ENCODE measurements around the gene IL36A. TPM values are rescaled to one million over a fixed set of nuclear protein-coding genes. Genes with fewer than 3 reads are reported as not detected.

IL36A gene
- total and polyA plus RNA-seq, 3 experiments from 2014 or later: not detected

DNA sequence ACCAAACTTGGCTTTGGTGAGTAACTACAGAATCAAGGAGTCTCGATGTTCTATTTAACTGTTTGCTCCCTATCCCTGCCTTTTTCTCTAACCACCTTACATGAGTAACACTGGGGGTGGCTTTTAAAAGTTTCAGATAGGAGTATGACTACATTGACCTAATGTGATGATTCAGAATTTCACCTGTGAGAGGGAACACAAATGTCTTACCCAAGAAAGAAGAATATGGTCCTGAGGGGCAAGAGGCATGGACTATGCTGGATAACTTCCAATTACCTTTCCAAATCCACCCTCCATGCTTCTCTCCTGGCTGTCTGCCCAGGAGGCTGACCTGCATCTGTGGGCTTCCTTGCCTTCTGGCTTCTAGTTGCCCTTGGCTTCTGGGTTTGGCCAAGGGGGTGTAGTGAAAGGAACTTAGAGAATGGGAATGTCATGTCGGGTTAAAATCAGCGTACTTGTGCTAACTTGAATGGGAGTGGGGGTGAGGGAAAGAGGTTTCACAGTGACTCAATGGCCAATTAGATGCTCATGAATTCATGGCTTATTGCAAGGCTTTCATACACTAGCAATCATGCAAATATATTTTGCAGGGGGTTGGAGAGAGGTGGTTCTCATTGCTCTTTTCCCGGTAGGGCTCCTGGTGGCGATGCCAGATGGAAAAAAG lies 32.7 kb upstream of the IL36A start:
- H3K4me3 Mint-ChIP-seq: no peak overlapping the region
- Histone ChIP-seq H3K4me1 (ENCODE audit: insufficient read depth, low read length) (peaks cover 2% of the 10 kb centered on the region), H3K4me3 (ENCODE audit: low read length) (no peak overlapping the region), H3K36me3 (ENCODE audit: insufficient read depth, low read length) (no peaks in the 10 kb centered on the region), H3K9me3 (ENCODE audit: low read length) (no peaks in the 10 kb centered on the region), H3K27me3 (ENCODE audit: insufficient read depth, low read length, poor library complexity, severe bottlenecking) (no peaks in the 10 kb centered on the region), H3K27ac (ENCODE audit: low read depth, low read length) (no peak overlapping the region)
- ChIA-PET CTCF (no interaction called here), POLR2A (no interaction called here)
- peaks cover 3 to 25% of the 10 kb centered on the region in 2 donors for H3K27me3 Mint-ChIP-seq
- H3K4me1 Mint-ChIP-seq: peaks cover 0 to 6% (median 5%) of the 10 kb centered on the region in 3 donors
- no peaks in the 10 kb centered on the region for H3K36me3 Mint-ChIP-seq
- H3K9me3 Mint-ChIP-seq: peaks cover 0 to 5% (median 0%) of the 10 kb centered on the region in 5 donors
- no peak overlapping the region for H3K27ac Mint-ChIP-seq
- DNase-seq: no peak

DNA sequence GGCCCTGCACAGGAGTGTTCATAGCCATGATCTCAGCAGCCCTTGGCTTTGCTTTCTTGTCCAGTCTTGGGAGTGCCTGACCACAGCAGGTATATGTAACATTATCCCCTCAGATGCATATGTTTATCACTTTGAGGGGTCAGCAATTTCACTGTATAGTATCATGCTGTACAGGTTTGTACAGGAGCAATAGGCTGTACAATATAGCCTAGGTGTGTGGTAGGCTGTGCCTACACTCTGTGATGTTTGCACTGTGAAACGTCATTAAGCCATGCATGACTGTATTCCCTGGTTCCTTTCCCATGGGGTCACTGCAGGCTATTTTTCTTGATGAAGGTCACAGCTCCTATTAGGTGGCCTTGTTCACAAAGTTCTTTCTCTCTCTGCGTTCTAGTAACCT lies 32.1 kb upstream of the IL36A start:
- H3K4me3 Mint-ChIP-seq: no peak overlapping the region
- no peaks in the 10 kb centered on the region for H3K9me3 ChIP-seq (ENCODE audit: low read length)
- no peaks in the 10 kb centered on the region for H3K36me3 ChIP-seq (ENCODE audit: insufficient read depth, low read length)
- no peak overlapping the region for H3K27ac ChIP-seq (ENCODE audit: low read depth, low read length)
- peaks cover 3 to 25% of the 10 kb centered on the region in 2 donors for H3K27me3 Mint-ChIP-seq
- peaks cover 6% of the 10 kb centered on the region for H3K4me1 ChIP-seq (ENCODE audit: insufficient read depth, low read length)
- H3K27me3 ChIP-seq (ENCODE audit: insufficient read depth, low read length, poor library complexity, severe bottlenecking): no peaks in the 10 kb centered on the region
- H3K4me3 ChIP-seq (ENCODE audit: low read length): no peak overlapping the region
- peaks cover 0 to 6% (median 5%) of the 10 kb centered on the region in 3 donors for H3K4me1 Mint-ChIP-seq
- no peak for DNase-seq
- no peak overlapping the region for H3K27ac Mint-ChIP-seq
- POLR2A ChIA-PET: no interaction called here
- CTCF ChIA-PET: no interaction called here
- H3K36me3 Mint-ChIP-seq: no peaks in the 10 kb centered on the region
- H3K9me3 Mint-ChIP-seq: peaks cover 0 to 5% (median 0%) of the 10 kb centered on the region in 5 donors

DNA sequence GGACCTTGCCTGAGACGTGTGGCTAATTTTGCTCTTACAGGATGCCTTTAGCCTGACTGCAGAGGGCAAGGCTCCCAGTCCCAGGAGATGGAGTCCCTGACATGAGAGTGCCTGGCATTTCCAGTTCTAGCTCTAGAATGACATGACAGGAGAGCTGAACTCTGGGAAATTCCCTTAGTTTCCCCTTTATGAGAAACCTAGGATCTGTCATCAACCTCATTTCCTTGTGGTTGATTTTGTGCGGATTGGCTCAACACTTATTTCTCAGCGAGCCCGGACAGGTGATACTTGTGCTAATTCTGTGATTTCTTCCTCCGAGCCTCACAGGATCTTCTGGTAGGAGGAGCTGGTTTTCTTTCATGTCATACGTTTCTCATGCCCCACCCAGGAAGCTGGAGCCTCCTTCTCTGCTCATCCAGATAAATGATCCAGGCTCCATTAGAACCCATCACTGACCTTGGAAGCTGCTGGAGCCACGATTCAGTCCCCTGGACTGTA lies 27.7 kb upstream of the IL36A start, which contains the start of gene IL36G:
IL36G (plus strand) TSS at position 448 of the 498 bp plus-strand sequence. CDS start 633 bp downstream, outside the sequence.
- Mint-ChIP-seq H3K27me3 (peaks cover 5 to 17% of the 10 kb centered on the region in 2 donors), H3K27ac (peak within 1 kb of the TSS in 2 of 8 donors; percentile 8 to 49), H3K36me3 (no peaks in the 10 kb centered on the region), H3K4me3 (peak within 1 kb of the TSS in 1 of 7 donors; percentile 42), H3K4me1 (peaks cover 3 to 12% (median 11%) of the 10 kb centered on the region in 3 donors), H3K9me3 (peaks cover 0 to 2% (median 0%) of the 10 kb centered on the region in 5 donors)
- H3K27ac ChIP-seq (ENCODE audit: low read depth, low read length): no peak within 1 kb of the TSS
- ChIA-PET POLR2A (no interaction called here), CTCF (interaction anchor here (1.9 to 2.2 kb wide), 2 partner anchors 10 to 18 kb away, joined by 4 to 8 read pairs; no protein-coding TSS in a partner anchor)
- H3K36me3 ChIP-seq (ENCODE audit: insufficient read depth, low read length): no peaks in the 10 kb centered on the region
- H3K4me1 ChIP-seq (ENCODE audit: insufficient read depth, low read length): peaks cover 14% of the 10 kb centered on the region
- no peaks in the 10 kb centered on the region for H3K27me3 ChIP-seq (ENCODE audit: insufficient read depth, low read length, poor library complexity, severe bottlenecking)
- DNase-seq: no peak
- H3K9me3 ChIP-seq (ENCODE audit: low read length): no peaks in the 10 kb centered on the region
- H3K4me3 ChIP-seq (ENCODE audit: low read length): no peak within 1 kb of the TSS

DNA sequence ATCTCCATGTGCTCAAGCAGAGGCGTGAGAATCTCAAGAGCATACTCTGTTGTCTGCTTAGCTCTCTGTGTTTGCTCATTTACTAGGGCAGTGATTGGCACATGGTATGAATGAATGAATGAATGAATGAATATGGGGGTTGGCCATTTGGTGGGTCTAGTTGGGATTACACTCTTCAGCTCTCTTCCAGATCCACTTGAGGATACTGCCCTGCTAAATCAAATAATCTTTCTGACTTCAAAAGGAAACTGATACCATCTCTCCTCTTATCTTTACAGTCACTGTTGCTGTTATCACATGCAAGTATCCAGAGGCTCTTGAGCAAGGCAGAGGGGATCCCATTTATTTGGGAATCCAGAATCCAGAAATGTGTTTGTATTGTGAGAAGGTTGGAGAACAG lies 25.5 kb upstream of the IL36A start:
- H3K36me3 ChIP-seq (ENCODE audit: insufficient read depth, low read length): no peaks in the 10 kb centered on the region
- peaks cover 19% of the 10 kb centered on the region for H3K4me1 ChIP-seq (ENCODE audit: insufficient read depth, low read length)
- H3K9me3 Mint-ChIP-seq: no peaks in the 10 kb centered on the region
- peaks cover 5 to 15% of the 10 kb centered on the region in 2 donors for H3K27me3 Mint-ChIP-seq
- H3K4me1 Mint-ChIP-seq: peaks cover 5 to 13% (median 13%) of the 10 kb centered on the region in 3 donors
- ChIA-PET CTCF (interaction anchor here (0.7 kb wide), 1 partner anchor 159 kb away, joined by 3 read pairs; no protein-coding TSS in a partner anchor), POLR2A (no interaction called here)
- no peak overlapping the region for H3K4me3 Mint-ChIP-seq
- no peaks in the 10 kb centered on the region for H3K27me3 ChIP-seq (ENCODE audit: insufficient read depth, low read length, poor library complexity, severe bottlenecking)
- H3K9me3 ChIP-seq (ENCODE audit: low read length): no peaks in the 10 kb centered on the region
- no peak for DNase-seq
- H3K27ac Mint-ChIP-seq: no peak overlapping the region
- no peaks in the 10 kb centered on the region for H3K36me3 Mint-ChIP-seq
- no peak overlapping the region for H3K27ac ChIP-seq (ENCODE audit: low read depth, low read length)
- no peak overlapping the region for H3K4me3 ChIP-seq (ENCODE audit: low read length)

DNA sequence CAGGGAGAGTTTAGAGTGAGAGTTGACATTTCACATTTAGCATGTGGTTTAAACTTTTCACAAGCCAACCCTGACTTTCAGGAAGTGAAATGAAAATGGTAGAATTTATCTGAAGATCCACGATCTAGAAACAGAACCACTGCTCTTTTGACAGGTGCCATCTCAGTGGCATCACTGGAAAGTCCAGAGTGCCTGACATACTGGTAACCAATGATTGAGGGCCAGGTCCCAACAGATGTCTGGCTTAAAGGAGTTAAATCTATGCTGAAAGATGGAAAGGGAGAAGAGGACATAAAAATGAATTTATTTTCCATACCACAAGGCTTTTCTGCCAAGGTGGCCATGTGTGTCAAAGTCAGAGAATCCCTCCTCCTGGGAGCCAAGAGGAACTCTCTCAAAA lies 24.7 kb upstream of the IL36A start:
- ChIA-PET CTCF (no interaction called here), POLR2A (no interaction called here)
- Histone ChIP-seq H3K9me3 (ENCODE audit: low read length) (no peaks in the 10 kb centered on the region), H3K36me3 (ENCODE audit: insufficient read depth, low read length) (no peaks in the 10 kb centered on the region), H3K4me3 (ENCODE audit: low read length) (no peak overlapping the region), H3K4me1 (ENCODE audit: insufficient read depth, low read length) (peaks cover 22% of the 10 kb centered on the region), H3K27me3 (ENCODE audit: insufficient read depth, low read length, poor library complexity, severe bottlenecking) (no peaks in the 10 kb centered on the region), H3K27ac (ENCODE audit: low read depth, low read length) (no peak overlapping the region)
- no peak for DNase-seq
- Mint-ChIP-seq H3K27ac (peak overlapping the region in 2 of 8 donors; percentile 12 to 34), H3K4me1 (peaks cover 10 to 21% (median 18%) of the 10 kb centered on the region in 3 donors), H3K36me3 (no peaks in the 10 kb centered on the region), H3K27me3 (peaks cover 5 to 13% of the 10 kb centered on the region in 2 donors), H3K9me3 (no peaks in the 10 kb centered on the region), H3K4me3 (no peak overlapping the region)

DNA sequence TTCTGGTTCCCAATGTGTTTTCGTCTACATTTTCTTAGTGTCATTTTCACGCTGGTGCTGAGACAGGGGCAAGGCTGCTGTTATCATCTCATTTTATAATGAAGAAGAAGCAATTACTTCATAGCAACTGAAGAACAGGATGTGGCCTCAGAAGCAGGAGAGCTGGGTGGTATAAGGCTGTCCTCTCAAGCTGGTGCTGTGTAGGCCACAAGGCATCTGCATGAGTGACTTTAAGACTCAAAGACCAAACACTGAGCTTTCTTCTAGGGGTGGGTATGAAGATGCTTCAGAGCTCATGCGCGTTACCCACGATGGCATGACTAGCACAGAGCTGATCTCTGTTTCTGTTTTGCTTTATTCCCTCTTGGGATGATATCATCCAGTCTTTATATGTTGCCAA lies 20.2 kb upstream of the IL36A start:
- Histone ChIP-seq H3K27me3 (ENCODE audit: insufficient read depth, low read length, poor library complexity, severe bottlenecking) (no peaks in the 10 kb centered on the region), H3K36me3 (ENCODE audit: insufficient read depth, low read length) (no peaks in the 10 kb centered on the region), H3K9me3 (ENCODE audit: low read length) (peaks cover 3% of the 10 kb centered on the region), H3K4me3 (ENCODE audit: low read length) (no peak overlapping the region), H3K27ac (ENCODE audit: low read depth, low read length) (no peak overlapping the region), H3K4me1 (ENCODE audit: insufficient read depth, low read length) (peaks cover 24% of the 10 kb centered on the region)
- DNase-seq: peak in 2 of 5 donors; percentile 29 to 64
- peak overlapping the region in 1 of 7 donors; percentile 24 for H3K4me3 Mint-ChIP-seq
- H3K4me1 Mint-ChIP-seq: peaks cover 9 to 22% (median 19%) of the 10 kb centered on the region in 3 donors
- CTCF ChIA-PET: interaction anchor here (0.8 to 1.3 kb wide), 3 partner anchors 14 to 235 kb away, joined by 3 to 4 read pairs (median 3); no protein-coding TSS in a partner anchor
- peaks cover 0 to 6% of the 10 kb centered on the region in 2 donors for H3K27me3 Mint-ChIP-seq
- POLR2A ChIA-PET: interaction anchor here (0.9 kb wide), 1 partner anchor 11 kb away, joined by 3 read pairs; no protein-coding TSS in a partner anchor
- H3K36me3 Mint-ChIP-seq: peaks cover 0 to 16% (median 2%) of the 10 kb centered on the region in 3 donors
- H3K9me3 Mint-ChIP-seq: peaks cover 7 to 15% (median 12%) of the 10 kb centered on the region in 5 donors
- peak overlapping the region in 5 of 8 donors; percentile 22 to 68 (median 59) for H3K27ac Mint-ChIP-seq

DNA sequence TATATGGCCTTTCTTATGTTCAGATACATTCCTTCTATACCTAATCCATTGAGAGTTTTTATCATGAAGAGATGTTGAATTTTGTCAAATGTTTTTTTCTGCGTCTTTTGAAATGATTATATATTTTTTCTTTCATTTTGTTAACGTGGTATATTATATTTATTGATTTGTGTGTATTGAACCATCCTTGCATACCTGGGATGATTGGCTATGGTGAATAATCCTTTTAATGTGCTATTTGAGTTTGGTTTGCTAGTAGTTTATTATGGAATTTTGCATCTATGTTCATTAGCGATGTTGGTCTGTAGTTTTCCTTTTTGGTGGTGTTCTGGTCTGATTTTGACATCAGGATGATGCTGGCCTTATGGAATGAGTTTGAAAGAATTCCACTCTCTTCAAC lies 15.6 kb upstream of the IL36A start:
- POLR2A ChIA-PET: no interaction called here
- no peak overlapping the region for H3K27ac Mint-ChIP-seq
- H3K27me3 ChIP-seq (ENCODE audit: insufficient read depth, low read length, poor library complexity, severe bottlenecking): no peaks in the 10 kb centered on the region
- peaks cover 21% of the 10 kb centered on the region for H3K4me1 ChIP-seq (ENCODE audit: insufficient read depth, low read length)
- H3K27ac ChIP-seq (ENCODE audit: low read depth, low read length): no peak overlapping the region
- peaks cover 2 to 20% (median 6%) of the 10 kb centered on the region in 3 donors for H3K36me3 Mint-ChIP-seq
- no peaks in the 10 kb centered on the region for H3K36me3 ChIP-seq (ENCODE audit: insufficient read depth, low read length)
- H3K27me3 Mint-ChIP-seq: peaks cover 5 to 12% of the 10 kb centered on the region in 2 donors
- H3K4me1 Mint-ChIP-seq: peaks cover 8 to 18% (median 17%) of the 10 kb centered on the region in 3 donors
- H3K4me3 Mint-ChIP-seq: no peak overlapping the region
- H3K9me3 Mint-ChIP-seq: peaks cover 22 to 36% (median 30%) of the 10 kb centered on the region in 5 donors
- H3K9me3 ChIP-seq (ENCODE audit: low read length): peaks cover 9% of the 10 kb centered on the region
- CTCF ChIA-PET: no interaction called here
- H3K4me3 ChIP-seq (ENCODE audit: low read length): no peak overlapping the region
- DNase-seq: no peak

DNA sequence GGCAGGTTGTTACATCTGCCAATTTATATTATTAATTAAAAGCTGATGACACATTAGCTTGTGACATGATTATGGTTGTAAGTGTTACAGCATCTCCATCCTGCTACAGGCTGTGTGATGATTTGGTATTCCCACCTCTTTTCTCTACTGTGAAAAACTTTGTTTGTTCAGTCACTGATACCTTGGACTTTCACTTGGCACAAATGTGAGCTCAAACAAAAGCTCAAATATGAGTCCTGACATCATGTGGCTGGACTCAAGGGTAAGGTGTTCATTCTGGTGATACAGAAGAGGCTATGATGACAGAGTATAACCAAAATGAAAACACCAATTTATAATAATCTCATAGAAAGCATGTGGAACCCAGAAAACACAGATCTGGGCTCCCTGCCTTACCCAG lies 11.4 kb upstream of the IL36A start:
- Histone ChIP-seq H3K36me3 (ENCODE audit: insufficient read depth, low read length) (no peaks in the 10 kb centered on the region), H3K9me3 (ENCODE audit: low read length) (peaks cover 9% of the 10 kb centered on the region), H3K4me1 (ENCODE audit: insufficient read depth, low read length) (peaks cover 37% of the 10 kb centered on the region), H3K27me3 (ENCODE audit: insufficient read depth, low read length, poor library complexity, severe bottlenecking) (no peaks in the 10 kb centered on the region), H3K4me3 (ENCODE audit: low read length) (no peak overlapping the region), H3K27ac (ENCODE audit: low read depth, low read length) (no peak overlapping the region)
- Mint-ChIP-seq H3K36me3 (peaks cover 0 to 17% (median 6%) of the 10 kb centered on the region in 3 donors), H3K4me1 (peaks cover 23 to 34% (median 33%) of the 10 kb centered on the region in 3 donors), H3K27me3 (peaks cover 5 to 18% of the 10 kb centered on the region in 2 donors), H3K4me3 (no peak overlapping the region), H3K9me3 (peaks cover 18 to 38% (median 30%) of the 10 kb centered on the region in 5 donors), H3K27ac (no peak overlapping the region)
- DNase-seq: no peak
- ChIA-PET POLR2A (no interaction called here), CTCF (no interaction called here)

Measured in CD8-positive, alpha-beta memory T cell (primary cell).